ENCODE measurements around the gene PARK7. TPM values are rescaled to one million over a fixed set of nuclear protein-coding genes. Genes with fewer than 3 reads are reported as not detected.

PARK7 gene
- total RNA-seq, 1 experiment from 2014 or later, result 370 TPM

- DNase-seq (ENCODE audit: low read depth, low spot score), result no peak
- Histone ChIP-seq H3K9me3 (ENCODE audit: control insufficient read depth in 1 of 2, insufficient read depth in 1 of 2, low read depth in 1 of 2, low read length in 2 of 2) (no peaks in the 10 kb centered on the region), H3K4me1 (ENCODE audit: control insufficient read depth in 1 of 2, insufficient read depth in 2 of 2, low read length in 2 of 2) (peaks cover 1 to 4% of the 10 kb centered on the region in 2 experiments; a peak in 3 of 4 replicates), H4K20me1 (ENCODE audit: insufficient read depth) (peaks cover 5% of the 10 kb centered on the region; the same call in 1 of the 2 replicates), H3K9me2 (ENCODE audit: insufficient read depth) (no peaks in the 10 kb centered on the region), H3K79me2 (ENCODE audit: insufficient read depth, low read length) (peaks cover 86% of the 10 kb centered on the region), H3K27ac (ENCODE audit: low read depth, low read length) (no peak overlapping the region), H3K4me3 (replicated peaks in 1 of 2; ENCODE audit: low read depth in 1 of 2, low read length in 2 of 2) (no peak overlapping the region), H3K9ac (ENCODE audit: low read length) (no peak overlapping the region), H3K27me3 (ENCODE audit: insufficient read depth, low read length) (no peaks in the 10 kb centered on the region), H2AFZ (ENCODE audit: low read depth, low read length, poor library complexity, severe bottlenecking) (no peak overlapping the region), H3K36me3 (ENCODE audit: control insufficient read depth in 1 of 2, insufficient read depth in 2 of 2, low read length in 2 of 2) (peaks cover 63 to 76% of the 10 kb centered on the region in 2 experiments), H3K4me2 (ENCODE audit: low read length) (no peak overlapping the region)
- CTCF ChIA-PET, result no interaction called here
- POLR2A ChIA-PET, result interaction anchor here (0.8 kb wide), 1 partner anchor 10 kb away, joined by 3 read pairs; no protein-coding TSS in a partner anchor
- no TSS peak for BruUV-seq (replicated peaks)
- intact Hi-C loops (cut with micrococcal nuclease), result no loop called here
- TF ChIP-seq RAD21 (IDR thresholded peaks at IDR 0.05; ENCODE audit: low read depth), result no peak
- TF ChIP-seq SIN3A (IDR thresholded peaks at IDR 0.05; ENCODE audit: low read depth), result no peak
- TF ChIP-seq SP1 (IDR thresholded peaks at IDR 0.05; ENCODE audit: low read depth), result no peak
- TF ChIP-seq POLR2A (IDR thresholded peaks at IDR 0.05; ENCODE audit: borderline replicate concordance, extremely low read depth, insufficient read depth, insufficient read length), result no peak
- no peak for TF ChIP-seq CTCF (IDR thresholded peaks at IDR 0.05 in 2 of 3, conservative IDR thresholded peaks at IDR 0.05 in 1 of 3; ENCODE audit: borderline replicate concordance in 1 of 3, insufficient read depth in 1 of 3, low read depth in 2 of 3, low read length in 2 of 3)
- TF ChIP-seq TCF7L2 (IDR thresholded peaks at IDR 0.05; ENCODE audit: borderline replicate concordance, extremely low read depth, insufficient read depth, insufficient read length), result no peak
- no peak for TF ChIP-seq FOSL1 (IDR thresholded peaks at IDR 0.05; ENCODE audit: low read depth)
- ATAC-seq, result no peak
- RAD21 ChIA-PET (ENCODE audit: low non-redundant PET in 1 of 2, low total read pairs in 2 of 2, uncharacterized antibody in 2 of 2, unreplicated experiment in 2 of 2), result no interaction called here
Observed at GRCh38 chr1:7967651-7968050, 6.1 kb downstream of the PARK7 start.

- Histone ChIP-seq H3K4me3 (replicated peaks in 1 of 2; ENCODE audit: low read depth in 1 of 2, low read length in 2 of 2) (no peak overlapping the region), H3K79me2 (ENCODE audit: insufficient read depth, low read length) (peaks cover 67% of the 10 kb centered on the region), H3K9me2 (ENCODE audit: insufficient read depth) (no peaks in the 10 kb centered on the region), H3K36me3 (ENCODE audit: control insufficient read depth in 1 of 2, insufficient read depth in 2 of 2, low read length in 2 of 2) (peaks cover 48 to 62% of the 10 kb centered on the region in 2 experiments), H3K4me2 (ENCODE audit: low read length) (no peak overlapping the region), H3K4me1 (ENCODE audit: control insufficient read depth in 1 of 2, insufficient read depth in 2 of 2, low read length in 2 of 2) (no peaks in the 10 kb centered on the region), H3K27me3 (ENCODE audit: insufficient read depth, low read length) (no peaks in the 10 kb centered on the region), H4K20me1 (ENCODE audit: insufficient read depth) (peaks cover 5% of the 10 kb centered on the region; the same call in 1 of the 2 replicates), H3K27ac (ENCODE audit: low read depth, low read length) (no peak overlapping the region), H3K9ac (ENCODE audit: low read length) (no peak overlapping the region), H3K9me3 (ENCODE audit: control insufficient read depth in 1 of 2, insufficient read depth in 1 of 2, low read depth in 1 of 2, low read length in 2 of 2) (no peaks in the 10 kb centered on the region), H2AFZ (ENCODE audit: low read depth, low read length, poor library complexity, severe bottlenecking) (no peak overlapping the region)
- no peak for TF ChIP-seq CTCF (IDR thresholded peaks at IDR 0.05 in 2 of 3, conservative IDR thresholded peaks at IDR 0.05 in 1 of 3; ENCODE audit: borderline replicate concordance in 1 of 3, insufficient read depth in 1 of 3, low read depth in 2 of 3, low read length in 2 of 3)
- TF ChIP-seq EZH2 (IDR thresholded peaks at IDR 0.05), result no peak
- TF ChIP-seq RAD21 (IDR thresholded peaks at IDR 0.05; ENCODE audit: low read depth), result no peak
- no peak for TF ChIP-seq CBX3 (IDR thresholded peaks at IDR 0.05; ENCODE audit: low read depth)
- TF ChIP-seq ELF1 (IDR thresholded peaks at IDR 0.05; ENCODE audit: borderline replicate concordance, low read depth), result no peak
- no peak for TF ChIP-seq EZH2phosphoT487 (IDR thresholded peaks at IDR 0.05; ENCODE audit: borderline replicate concordance)
- TF ChIP-seq POLR2A (IDR thresholded peaks at IDR 0.05; ENCODE audit: borderline replicate concordance, extremely low read depth, insufficient read depth, insufficient read length), result no peak
- TF ChIP-seq CEBPB (IDR thresholded peaks at IDR 0.05; ENCODE audit: low read depth), result no peak
- TF ChIP-seq JUND (IDR thresholded peaks at IDR 0.05), result no peak
- no peak for TF ChIP-seq EGR1 (IDR thresholded peaks at IDR 0.05; ENCODE audit: low read depth)
- no peak for TF ChIP-seq SIN3A (IDR thresholded peaks at IDR 0.05; ENCODE audit: low read depth)
- TF ChIP-seq YY1 (IDR thresholded peaks at IDR 0.05; ENCODE audit: extremely low read depth, insufficient replicate concordance, low read depth, low read length), result no peak
- ATAC-seq (no peak), DNase-seq (ENCODE audit: low read depth, low spot score) (no peak)
- intact Hi-C loops (cut with micrococcal nuclease), result loop anchor here (10.0 kb wide), 1 partner anchor 745 kb away; no protein-coding TSS in a partner anchor
- ChIA-PET RAD21 (ENCODE audit: low non-redundant PET in 1 of 2, low total read pairs in 2 of 2, uncharacterized antibody in 2 of 2, unreplicated experiment in 2 of 2) (no interaction called here), POLR2A (no interaction called here), CTCF (no interaction called here)
- BruUV-seq (replicated peaks), result no TSS peak
Observed at GRCh38 chr1:7970246-7970645, 8.7 kb downstream of the PARK7 start.
